HAP-1 (cell line): ENCODE results near the gene ZNF622.
A peak's percentile ranks its signal among the peaks of the same experiment; 100 is the strongest.
"Not testable (repeated sequence)": the region's sequence is repeated elsewhere in the genome, so short reads cannot be mapped to it uniquely, and the experiment has no call there.

Experiments used
- DNase-seq, 2 experiments: peaks; one replicate each; pipeline ENCODE4 v3.0.0-alpha.2; 2016 to 2020; ENCODE audit warnings: low spot score in 2 of 2
- H3K27me3 ChIP-seq: fragments of 250-450 bp; sonication (Bioruptor Pico); 2 replicates; pipeline ENCODE4 v1.5.1; 2020; ENCODE audit warnings: low read depth, mild to moderate bottlenecking, moderate library complexity
- H3K36me3 ChIP-seq: fragments of 250-450 bp; sonication (Bioruptor Pico); replicated peaks from 2 replicates; pipeline ENCODE4 v1.5.1; 2020; ENCODE audit warnings: mild to moderate bottlenecking
- H3K4me1 ChIP-seq: fragments of 250-450 bp; sonication (Bioruptor Pico); 2 replicates; pipeline ENCODE4 v1.5.1; 2020; ENCODE audit warnings: mild to moderate bottlenecking
- H3K4me3 ChIP-seq: fragments of 250-450 bp; sonication (Bioruptor Pico); 2 replicates; pipeline ENCODE4 v1.5.1; 2020; ENCODE audit warnings: mild to moderate bottlenecking, moderate library complexity
- H3K9me3 ChIP-seq: fragments of 250-450 bp; sonication (Bioruptor Pico); 2 replicates; pipeline ENCODE4 v1.5.1; 2020; ENCODE audit warnings: mild to moderate bottlenecking, moderate library complexity
- in situ Hi-C: fragments of 300-500 bp; cut with MboI; formaldehyde crosslinking; loops from 3 replicates; pipeline ENCODE4 v1.14.3; 2020; ENCODE audit warnings: low sequenced_read_pairs, inconsistent platforms, mixed read lengths

Gene ZNF622

DNA sequence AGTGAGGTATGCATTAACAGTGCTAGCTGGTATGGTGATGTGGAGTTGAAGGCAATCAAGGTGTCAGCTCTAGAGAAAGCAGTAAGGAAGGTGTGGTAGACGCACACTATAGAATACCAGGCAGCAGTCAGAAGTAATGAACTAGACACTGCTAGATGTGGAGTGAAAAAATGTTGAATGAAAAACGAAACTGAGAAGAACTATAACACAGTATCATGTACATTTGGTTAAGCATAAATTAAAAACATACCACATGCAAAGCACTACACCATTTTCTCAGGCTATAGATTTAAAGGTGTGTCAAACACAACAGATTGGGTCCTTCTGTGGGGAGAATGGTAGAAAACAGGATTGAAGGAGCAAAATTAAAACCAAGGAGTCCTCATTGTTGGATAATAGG, 15.4 kb downstream of the ZNF622 start:
- no peaks in the 10 kb centered on the region for H3K9me3 ChIP-seq
- DNase-seq = no peak
- no peaks in the 10 kb centered on the region for H3K27me3 ChIP-seq
- no peak overlapping the region for H3K4me3 ChIP-seq
- in situ Hi-C loops = loop anchor here (10.0 to 25.0 kb wide), 2 partner anchors 285 to 762 kb away; partner anchors contain the start of gene BASP1
- H3K36me3 ChIP-seq = peaks cover 43% of the 10 kb centered on the region
- no peaks in the 10 kb centered on the region for H3K4me1 ChIP-seq

DNA sequence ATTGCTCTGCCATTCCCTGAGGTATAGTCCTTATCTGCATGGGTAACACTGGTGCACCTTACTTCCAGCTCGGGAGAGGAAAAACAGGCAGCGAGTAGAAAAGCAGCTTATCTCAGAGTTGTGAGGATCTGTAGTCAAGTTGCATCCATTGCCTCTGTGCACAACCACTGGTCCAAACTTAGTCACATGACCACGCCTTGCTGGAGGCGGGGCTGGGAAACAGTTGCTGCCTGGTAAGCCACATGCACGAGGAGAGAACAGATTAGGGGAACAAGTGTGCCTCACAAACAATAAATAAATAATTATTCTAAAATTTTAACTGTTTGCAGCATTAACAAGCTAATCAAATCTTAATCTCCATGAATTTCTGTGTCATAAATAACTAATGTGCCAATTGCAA, 18.6 kb downstream of the ZNF622 start:
- Histone ChIP-seq H3K9me3 (no peaks in the 10 kb centered on the region), H3K4me1 (no peaks in the 10 kb centered on the region), H3K4me3 (no peak overlapping the region), H3K36me3 (peaks cover 24% of the 10 kb centered on the region), H3K27me3 (no peaks in the 10 kb centered on the region)
- in situ Hi-C loops = no loop called here
- DNase-seq = peak in 1 of 2 experiments; percentile 33

DNA sequence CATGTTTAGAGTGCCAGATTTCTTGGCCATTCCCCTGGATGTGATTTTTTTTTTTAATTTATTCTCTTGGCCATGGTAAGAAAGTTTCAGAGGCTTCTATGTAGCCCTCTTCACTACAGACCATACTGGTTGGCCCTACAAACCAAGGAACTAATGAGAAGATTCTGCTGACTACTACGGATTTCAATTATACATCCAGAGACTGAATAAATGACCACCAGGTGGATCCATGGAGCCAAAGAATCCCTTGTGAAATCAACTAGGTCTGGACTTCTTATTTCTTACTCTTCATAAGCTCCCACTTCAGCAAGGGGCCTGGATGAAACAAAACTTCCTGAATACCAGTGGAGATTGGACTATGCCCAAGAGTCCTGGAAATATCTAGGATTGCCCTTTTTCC, 27.6 kb downstream of the ZNF622 start:
- Histone ChIP-seq H3K9me3 (no peaks in the 10 kb centered on the region), H3K36me3 (no peaks in the 10 kb centered on the region), H3K4me1 (no peaks in the 10 kb centered on the region), H3K4me3 (no peak overlapping the region), H3K27me3 (peaks cover 4% of the 10 kb centered on the region; the same call in 1 of the 2 replicates)
- in situ Hi-C loops = no loop called here
- DNase-seq = no peak

DNA sequence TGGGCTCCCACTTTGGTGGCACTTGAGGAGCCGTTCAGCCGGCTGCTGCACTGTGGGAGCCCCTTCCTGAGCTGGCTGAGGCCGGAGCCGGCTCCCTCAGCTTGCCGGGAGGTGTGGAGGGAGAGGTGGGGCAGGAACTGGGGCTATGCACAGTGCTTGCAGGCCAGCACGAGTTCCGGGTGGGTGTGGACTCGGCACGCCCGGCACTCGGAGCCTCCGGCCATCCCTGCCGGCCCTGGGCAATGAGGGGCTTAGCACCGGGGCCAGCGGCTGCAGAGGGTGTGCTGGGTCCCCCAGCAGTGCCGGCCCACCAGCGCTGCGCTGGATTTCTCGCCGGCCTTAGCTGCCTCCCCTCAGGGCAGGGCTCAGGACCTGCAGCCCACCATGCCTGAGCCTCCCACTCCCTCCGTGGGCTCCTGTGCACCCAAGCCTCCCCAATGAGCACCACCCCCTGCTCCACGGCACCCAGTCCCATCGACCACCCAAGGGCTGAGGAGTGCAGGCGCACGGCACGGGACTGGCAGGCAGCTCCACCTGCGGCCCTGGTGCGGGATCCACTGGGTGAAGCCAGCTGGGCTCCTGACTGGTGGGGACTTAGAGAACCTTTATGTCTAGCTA, 29.4 kb downstream of the ZNF622 start:
- H3K4me1 ChIP-seq, H3K9me3 ChIP-seq, DNase-seq, H3K36me3 ChIP-seq, in situ Hi-C loops, H3K4me3 ChIP-seq: not testable (repeated sequence)
- peaks cover 13% of the 10 kb centered on the region for H3K27me3 ChIP-seq

DNA sequence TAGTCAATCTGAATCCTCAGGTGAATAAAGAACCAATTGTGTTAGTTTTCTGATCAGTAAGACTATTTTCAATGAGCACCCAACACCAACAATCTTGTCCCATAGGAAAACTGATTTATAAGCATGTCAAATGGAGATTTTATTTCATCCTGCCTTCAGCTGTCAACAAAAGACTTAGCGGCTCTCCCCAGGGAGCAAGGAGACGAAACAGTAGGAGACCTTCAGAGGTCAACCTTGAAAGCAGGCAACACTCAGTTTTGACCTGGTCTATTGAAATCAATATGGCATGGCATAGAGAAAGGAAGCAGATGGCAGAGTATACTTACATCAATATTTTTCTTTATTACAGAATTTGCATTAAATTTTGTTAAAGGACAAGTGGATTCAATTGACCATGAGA, 34.1 kb downstream of the ZNF622 start:
- no peaks in the 10 kb centered on the region for H3K4me1 ChIP-seq
- in situ Hi-C loops = no loop called here
- H3K4me3 ChIP-seq = no peak overlapping the region
- peaks cover 13% of the 10 kb centered on the region for H3K27me3 ChIP-seq
- H3K9me3 ChIP-seq = no peaks in the 10 kb centered on the region
- no peak for DNase-seq
- H3K36me3 ChIP-seq = no peaks in the 10 kb centered on the region

DNA sequence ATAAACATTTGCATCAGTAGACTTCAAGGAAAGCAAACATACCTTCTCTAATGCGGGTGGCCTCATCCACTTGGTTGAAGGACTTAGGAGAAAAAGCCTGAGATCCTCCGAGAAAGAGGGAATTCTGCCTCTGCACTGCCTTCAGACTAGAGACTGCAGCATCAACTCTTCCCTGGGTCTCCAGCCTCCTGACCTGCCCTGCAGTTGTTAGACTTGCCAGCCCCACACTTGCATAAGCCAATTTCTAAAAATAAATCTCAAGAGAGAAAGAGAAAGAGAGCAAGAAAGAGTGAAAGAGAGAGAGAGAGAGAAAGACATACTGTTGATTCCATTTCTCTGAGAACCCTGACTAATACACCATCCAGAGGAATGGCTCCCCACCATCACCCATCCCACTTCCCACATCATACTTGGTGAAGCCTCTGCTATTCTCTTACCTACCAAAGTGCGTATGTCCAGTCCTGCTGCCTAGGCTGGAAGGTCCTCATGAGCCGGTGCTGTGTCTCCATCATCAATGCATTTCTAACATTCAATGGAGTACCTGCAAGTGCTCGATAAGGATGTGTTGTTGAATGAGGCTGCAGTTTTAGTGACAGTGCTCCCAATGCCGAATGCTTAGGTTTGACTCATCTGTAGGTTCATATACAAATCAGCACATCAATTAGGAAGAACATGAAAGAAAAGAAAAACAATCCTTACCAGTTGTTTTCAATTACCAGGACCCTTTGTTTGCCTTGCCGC, 35.1 kb downstream of the ZNF622 start:
- no peaks in the 10 kb centered on the region for H3K4me1 ChIP-seq
- H3K27me3 ChIP-seq = peaks cover 13% of the 10 kb centered on the region
- no peaks in the 10 kb centered on the region for H3K9me3 ChIP-seq
- DNase-seq = no peak
- H3K36me3 ChIP-seq = no peaks in the 10 kb centered on the region
- H3K4me3 ChIP-seq = no peak overlapping the region
- in situ Hi-C loops = no loop called here

DNA sequence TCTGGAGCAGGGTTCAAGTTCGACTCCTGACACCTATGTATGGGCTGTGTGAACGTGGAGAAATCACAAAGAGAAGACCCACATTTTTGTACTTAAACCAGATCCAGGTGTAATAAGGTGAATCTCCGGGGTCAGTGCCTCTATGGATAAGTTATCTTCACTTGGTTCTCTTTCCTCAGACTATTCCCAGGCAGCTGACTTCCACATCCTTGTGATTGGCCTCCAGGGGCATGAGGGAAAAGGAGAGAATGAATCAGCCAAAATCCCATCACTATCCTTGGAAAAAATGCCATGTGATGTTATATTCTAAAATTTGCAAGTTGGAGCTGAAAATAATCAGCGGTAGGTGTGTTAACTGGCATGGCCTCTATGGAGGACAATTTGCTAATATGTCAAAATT, 37.2 kb downstream of the ZNF622 start:
- no peaks in the 10 kb centered on the region for H3K4me1 ChIP-seq
- DNase-seq = no peak
- no peaks in the 10 kb centered on the region for H3K9me3 ChIP-seq
- peaks cover 10% of the 10 kb centered on the region; the same call in 1 of the 2 replicates for H3K27me3 ChIP-seq
- no peak overlapping the region for H3K4me3 ChIP-seq
- in situ Hi-C loops = no loop called here
- no peaks in the 10 kb centered on the region for H3K36me3 ChIP-seq

DNA sequence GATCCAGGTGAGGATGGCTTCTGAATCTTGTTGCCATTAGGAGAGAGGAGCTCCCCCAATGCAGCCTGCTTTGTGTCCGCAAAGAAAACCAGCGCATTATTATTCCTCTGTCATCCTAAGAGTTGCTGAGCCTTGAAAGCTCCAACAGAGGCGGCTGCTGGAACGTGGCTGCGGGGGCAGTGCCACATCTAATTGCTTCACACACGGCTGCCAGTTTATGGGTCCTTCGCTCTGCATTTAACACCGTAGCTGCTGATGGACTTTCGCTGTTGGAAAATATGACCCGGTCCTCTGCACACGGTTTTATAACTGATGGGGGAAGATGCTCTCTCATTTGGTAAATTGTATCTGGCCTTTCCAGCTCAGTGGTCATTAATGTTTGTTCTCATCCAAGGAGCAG, 38.0 kb downstream of the ZNF622 start:
- H3K9me3 ChIP-seq = no peaks in the 10 kb centered on the region
- no peak for DNase-seq
- H3K4me3 ChIP-seq = no peak overlapping the region
- no peaks in the 10 kb centered on the region for H3K36me3 ChIP-seq
- H3K4me1 ChIP-seq = no peaks in the 10 kb centered on the region
- in situ Hi-C loops = no loop called here
- peaks cover 6% of the 10 kb centered on the region; the same call in 1 of the 2 replicates for H3K27me3 ChIP-seq

DNA sequence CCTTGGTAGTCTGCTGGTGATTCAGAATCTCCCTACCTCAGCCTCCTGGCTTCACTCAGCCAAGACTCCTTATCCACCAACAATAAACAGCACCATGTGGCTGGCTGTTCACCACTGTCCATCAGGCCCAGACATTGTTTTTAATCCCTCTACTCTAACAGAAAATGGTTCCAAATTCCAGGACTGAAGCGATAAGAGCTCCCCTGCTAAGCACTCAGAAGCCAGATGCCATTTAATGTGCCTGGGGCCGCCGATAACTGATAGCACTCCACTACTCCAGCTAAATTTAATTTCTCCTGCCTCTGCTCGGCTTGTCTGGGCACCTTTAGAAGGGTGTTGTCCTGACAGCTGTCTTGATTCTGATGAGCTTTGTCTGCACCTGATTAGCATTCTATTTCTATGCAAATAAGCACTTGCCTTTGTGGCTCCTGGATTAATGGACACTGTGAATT, 47.1 kb downstream of the ZNF622 start:
- Histone ChIP-seq H3K27me3 (no peaks in the 10 kb centered on the region), H3K4me3 (no peak overlapping the region), H3K4me1 (peaks cover 3% of the 10 kb centered on the region; the same call in 1 of the 2 replicates), H3K36me3 (no peaks in the 10 kb centered on the region), H3K9me3 (no peaks in the 10 kb centered on the region)
- in situ Hi-C loops = no loop called here
- peak; percentile 23 to 40 for DNase-seq

DNA sequence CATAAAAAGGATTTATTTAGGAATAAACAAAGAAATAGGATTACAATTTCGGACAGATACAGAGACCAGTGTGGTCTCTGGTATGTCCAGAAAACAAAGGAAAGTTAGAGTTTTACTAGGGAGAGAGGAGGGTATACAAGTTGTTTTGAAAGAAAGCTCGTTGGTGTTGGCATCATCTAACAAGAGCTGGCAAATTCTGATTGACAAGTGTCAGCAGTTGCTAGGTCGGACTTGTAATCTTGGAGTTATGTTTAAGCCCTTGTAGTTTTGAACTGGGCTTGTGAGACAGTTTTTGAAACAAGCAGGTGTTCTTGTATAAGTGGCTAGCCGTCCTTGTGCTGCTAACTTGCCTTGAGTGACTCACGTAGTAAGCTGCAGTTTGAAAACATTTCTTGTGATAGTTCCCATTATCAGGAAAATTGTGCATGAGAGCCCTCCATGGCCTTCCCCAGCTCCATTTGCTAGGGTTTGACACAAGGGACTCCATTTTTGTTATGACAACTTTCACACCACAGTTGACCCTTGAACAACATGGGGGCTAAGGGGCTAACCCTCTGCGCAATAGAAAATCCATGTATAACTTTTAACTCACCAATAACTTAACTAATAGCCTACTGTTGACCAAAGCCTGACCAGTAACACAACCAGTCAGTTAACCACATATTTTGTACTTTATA, 48.1 kb downstream of the ZNF622 start:
- in situ Hi-C loops = no loop called here
- Histone ChIP-seq H3K36me3 (no peaks in the 10 kb centered on the region), H3K4me3 (no peak overlapping the region), H3K27me3 (no peaks in the 10 kb centered on the region), H3K4me1 (peaks cover 3% of the 10 kb centered on the region; the same call in 1 of the 2 replicates), H3K9me3 (no peaks in the 10 kb centered on the region)
- DNase-seq = no peak

DNA sequence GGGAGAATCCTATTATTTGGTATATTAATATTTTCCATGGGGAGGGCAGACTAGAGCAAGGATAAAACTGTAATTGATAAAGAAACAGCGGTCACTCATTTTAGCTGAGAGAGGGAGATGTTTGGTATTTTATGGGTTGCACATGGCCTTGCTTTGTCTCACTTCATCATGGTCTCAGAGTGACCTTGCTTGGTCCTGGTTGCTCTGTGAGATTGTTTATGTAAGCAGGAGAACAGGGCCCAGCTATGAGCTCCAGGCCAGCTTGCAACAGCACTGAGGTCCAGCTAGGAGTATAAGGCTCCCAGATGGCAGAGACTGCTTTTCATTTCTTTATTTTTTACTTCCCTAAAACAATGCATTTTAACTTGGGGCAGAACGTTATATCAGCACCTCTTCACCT, 50.7 kb downstream of the ZNF622 start:
- Histone ChIP-seq H3K27me3 (no peaks in the 10 kb centered on the region), H3K36me3 (no peaks in the 10 kb centered on the region), H3K4me3 (no peak overlapping the region), H3K4me1 (peaks cover 3% of the 10 kb centered on the region; the same call in 1 of the 2 replicates), H3K9me3 (no peaks in the 10 kb centered on the region)
- in situ Hi-C loops = no loop called here
- DNase-seq = no peak

DNA sequence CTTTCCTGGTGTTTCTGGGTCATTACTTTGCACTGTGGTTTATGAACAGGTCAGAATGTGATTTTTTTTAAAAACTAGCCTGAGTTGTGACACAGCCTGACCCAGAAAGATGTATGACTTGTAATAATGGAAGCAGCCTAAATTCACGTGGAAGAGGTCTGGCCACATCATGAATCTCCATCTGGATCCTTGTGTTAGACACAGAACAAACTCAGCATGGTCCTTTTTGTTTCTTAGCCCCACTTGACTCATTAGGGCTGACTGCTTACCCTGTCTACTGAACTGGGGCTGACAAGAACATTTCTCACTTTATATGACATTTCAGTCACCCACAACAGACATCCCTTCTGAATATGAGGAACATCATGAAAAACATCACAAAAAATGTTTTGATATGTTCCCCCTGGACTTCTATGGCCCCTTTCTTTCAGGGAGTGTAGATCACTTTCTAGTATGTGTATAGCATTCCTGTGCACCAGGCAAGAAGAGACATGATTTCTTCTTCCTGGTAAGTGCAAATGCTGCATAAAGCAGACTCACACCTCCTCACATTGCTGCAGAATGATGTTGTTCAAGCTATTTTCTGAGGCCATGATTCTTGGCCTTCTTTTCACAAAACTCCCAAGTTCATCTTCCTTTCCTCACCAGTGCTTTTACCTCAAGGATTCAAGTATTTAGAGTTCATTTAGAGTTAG, 52.3 kb downstream of the ZNF622 start:
- no peak for DNase-seq
- in situ Hi-C loops = no loop called here
- no peaks in the 10 kb centered on the region for H3K36me3 ChIP-seq
- H3K9me3 ChIP-seq = no peaks in the 10 kb centered on the region
- H3K27me3 ChIP-seq = no peaks in the 10 kb centered on the region
- no peak overlapping the region for H3K4me3 ChIP-seq
- H3K4me1 ChIP-seq = no peaks in the 10 kb centered on the region; the same call in 1 of the 2 replicates

DNA sequence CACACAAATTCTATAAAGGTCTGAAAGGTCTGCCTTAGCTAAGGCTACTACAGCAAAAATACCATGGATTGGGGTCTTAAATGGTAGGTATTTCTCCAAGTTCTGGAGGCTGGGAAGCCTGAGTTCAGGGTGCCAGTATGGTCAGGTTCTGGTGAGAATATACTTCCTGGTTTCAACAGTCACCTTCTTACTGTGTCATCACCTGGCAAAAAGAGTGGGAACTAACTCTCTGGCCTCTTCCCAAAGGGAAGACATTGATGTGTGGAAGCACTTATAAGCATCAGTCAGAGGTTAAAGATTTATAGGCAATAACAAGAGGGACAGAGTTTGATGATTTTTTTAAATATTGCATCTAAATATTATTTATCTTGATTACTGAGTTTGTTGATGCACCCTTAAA, 53.0 kb downstream of the ZNF622 start:
- H3K9me3 ChIP-seq = no peaks in the 10 kb centered on the region
- no peaks in the 10 kb centered on the region for H3K4me1 ChIP-seq
- H3K36me3 ChIP-seq = no peaks in the 10 kb centered on the region
- no peaks in the 10 kb centered on the region for H3K27me3 ChIP-seq
- H3K4me3 ChIP-seq = no peak overlapping the region
- no peak for DNase-seq
- in situ Hi-C loops = no loop called here
